Liver (tissue), 9 donors: ENCODE data around the gene FLNA. TPM values are rescaled to one million over a fixed set of nuclear protein-coding genes. Genes with fewer than 3 reads are reported as not detected.

Experiments used
- DNase-seq: peaks from one replicate; pipeline ENCODE4 v3.0.0-alpha.2; 2017; ENCODE audit warnings: low spot score
- H3K27ac ChIP-seq, 2 donors: one replicate each; pipeline ENCODE4 v1.7.0; 2013; ENCODE audit warnings: inconsistent platforms in 2 of 2, low read length in 2 of 2, control low read depth in 1 of 2, low read depth in 1 of 2, mild to moderate bottlenecking in 1 of 2
- H3K27me3 ChIP-seq, 4 donors: one replicate each; pipeline versions ENCODE4 v1.6.1 to v1.7.0; 2013; ENCODE audit warnings: low read length in 3 of 4, inconsistent platforms in 1 of 4, mild to moderate bottlenecking in 1 of 4, moderate library complexity in 1 of 4; ENCODE audit not compliant: control insufficient read depth in 4 of 4, insufficient read depth in 4 of 4
- H3K36me3 ChIP-seq, 4 donors: one replicate each; pipeline versions ENCODE4 v1.6.1 to v1.7.0; 2013; ENCODE audit warnings: low read length in 3 of 4, mild to moderate bottlenecking in 3 of 4, low read depth in 1 of 4, moderate library complexity in 1 of 4; ENCODE audit not compliant: control insufficient read depth in 4 of 4, insufficient read depth in 3 of 4
- H3K4me1 ChIP-seq, 4 donors: one replicate each; pipeline versions ENCODE4 v1.6.1 to v1.7.0; 2013; ENCODE audit warnings: low read length in 3 of 4, mild to moderate bottlenecking in 3 of 4, moderate library complexity in 1 of 4; ENCODE audit not compliant: control insufficient read depth in 4 of 4, insufficient read depth in 4 of 4
- H3K4me3 ChIP-seq, 3 donors: one replicate each; pipeline versions ENCODE4 v1.6.1 to v1.7.0; 2013; ENCODE audit warnings: low read length in 3 of 3, control low read depth in 1 of 3, low read depth in 1 of 3, mild to moderate bottlenecking in 1 of 3
- H3K9ac ChIP-seq, 2 donors: one replicate each; pipeline ENCODE4 v1.7.0; 2013; ENCODE audit warnings: low read length in 2 of 2, mild to moderate bottlenecking in 2 of 2, moderate library complexity in 2 of 2, control low read depth in 1 of 2, low read depth in 1 of 2
- H3K9me3 ChIP-seq, 4 donors: one replicate each; pipeline versions ENCODE4 v1.6.1 to v1.7.0; 2013; ENCODE audit warnings: low read length in 3 of 4; ENCODE audit not compliant: control insufficient read depth in 4 of 4
- CTCF ChIP-seq: fragments of 150-350 bp; IDR thresholded peaks from 2 replicates; pipeline ENCODE4 v1.5.1; 2017; ENCODE audit warnings: improper control_type of control experiment, low read depth, low read length; ENCODE audit not compliant: missing input control
- EGR1 ChIP-seq, 2 donors: IDR thresholded peaks; 2 replicates each; pipeline ENCODE4 v1.6.1; 2016 to 2018; ENCODE audit warnings: antibody characterized with exemption in 2 of 2, low read depth in 2 of 2
- FOXA1 ChIP-seq: IDR thresholded peaks from 2 replicates; pipeline ENCODE4 v1.6.1; 2016; ENCODE audit warnings: antibody characterized with exemption
- FOXA2 ChIP-seq: IDR thresholded peaks from 2 replicates; pipeline ENCODE4 v1.6.1; 2016; ENCODE audit warnings: antibody characterized with exemption
- GABPA ChIP-seq, 2 donors: IDR thresholded peaks in 1 of 2; conservative IDR thresholded peaks in 1 of 2; 2 replicates each; pipeline ENCODE4 v1.6.1; 2016; ENCODE audit warnings: antibody characterized with exemption in 2 of 2, mild to moderate bottlenecking in 1 of 2, moderate library complexity in 1 of 2
- HNF4A ChIP-seq, 2 donors: conservative IDR thresholded peaks; 2 replicates each; pipeline ENCODE4 v1.6.1; 2016; ENCODE audit warnings: antibody characterized with exemption in 2 of 2, mild to moderate bottlenecking in 2 of 2
- HNF4G ChIP-seq: IDR thresholded peaks from 2 replicates; pipeline ENCODE4 v1.6.1; 2016; ENCODE audit warnings: antibody characterized with exemption
- JUND ChIP-seq, 2 donors: IDR thresholded peaks; 2 replicates each; pipeline ENCODE4 v1.6.1; 2016; ENCODE audit warnings: antibody characterized with exemption in 2 of 2
- NR2F2 ChIP-seq: IDR thresholded peaks from 2 replicates; pipeline ENCODE4 v1.6.1; 2016; ENCODE audit warnings: antibody characterized with exemption
- RAD21 ChIP-seq, 2 donors: IDR thresholded peaks; 2 replicates each; pipeline ENCODE4 v1.6.1; 2016; ENCODE audit warnings: antibody characterized with exemption in 2 of 2, mild to moderate bottlenecking in 2 of 2
- RXRA ChIP-seq, 2 donors: IDR thresholded peaks; 2 replicates each; pipeline ENCODE4 v1.6.1; 2017 to 2018; ENCODE audit warnings: antibody characterized with exemption in 2 of 2, mild to moderate bottlenecking in 1 of 2
- SP1 ChIP-seq: IDR thresholded peaks from 2 replicates; pipeline ENCODE4 v1.6.1; 2018; ENCODE audit warnings: antibody characterized with exemption, mild to moderate bottlenecking
- TAF1 ChIP-seq: conservative IDR thresholded peaks from 2 replicates; pipeline ENCODE4 v1.6.1; 2016; ENCODE audit warnings: antibody characterized with exemption, mild to moderate bottlenecking
- YY1 ChIP-seq: IDR thresholded peaks from 2 replicates; pipeline ENCODE4 v1.6.1; 2016; ENCODE audit warnings: antibody characterized with exemption, mild to moderate bottlenecking
- ZBTB33 ChIP-seq: IDR thresholded peaks from 2 replicates; pipeline ENCODE4 v1.6.1; 2016; ENCODE audit warnings: antibody characterized with exemption
- WGBS: extraction: QIAGEN DNeasy Blood & Tissue Kit; methylation state at CpG from one replicate; pipeline ENCODE4 v1.1.7; 2013; 5-methylcytosine and 5-hydroxymethylcytosine counted together
- polyA plus RNA-seq, 2 donors: library from polyadenylated mRNA; stranded (reverse) in 1 of 2; unstranded in 1 of 2; fragments of 200-250 nt in 1 of 2; fragments of >200 nt in 1 of 2; fragmentation: Nextera tagmentation in 1 of 2; extraction: Ambion mirVana in 1 of 2; gene quantifications; one replicate each; pipeline versions ENCODE4 v1.2.1 to v1.2.3, GENCODE V29; 2013 to 2015
- total RNA-seq, 2 donors: library from RNA; depleted of rRNA; stranded (reverse); fragments of >200 nt; gene quantifications; one replicate each; pipeline ENCODE4 v1.2.3, GENCODE V29; 2014
- TF ChIP-seq, protein P1 (sequence below): IDR thresholded peaks from 2 replicates; pipeline ENCODE4 v1.6.1; 2016; ENCODE audit warnings: antibody characterized with exemption
- TF ChIP-seq, protein P2 (sequence below): IDR thresholded peaks from 2 replicates; pipeline ENCODE4 v1.6.1; 2016; ENCODE audit warnings: antibody characterized with exemption
- TF ChIP-seq, protein P3 (sequence below): IDR thresholded peaks from 2 replicates; pipeline ENCODE4 v1.6.1; 2016; ENCODE audit warnings: antibody characterized with exemption, mild to moderate bottlenecking
- donor health status: healthy.
- donor health status: healthy.
- donor health status: healthy.
- donor health status: healthy.
- donor health status: healthy.

Gene FLNA
- total and polyA plus RNA-seq, 4 donors = 23.4 to 152 (median 118) TPM

DNA sequence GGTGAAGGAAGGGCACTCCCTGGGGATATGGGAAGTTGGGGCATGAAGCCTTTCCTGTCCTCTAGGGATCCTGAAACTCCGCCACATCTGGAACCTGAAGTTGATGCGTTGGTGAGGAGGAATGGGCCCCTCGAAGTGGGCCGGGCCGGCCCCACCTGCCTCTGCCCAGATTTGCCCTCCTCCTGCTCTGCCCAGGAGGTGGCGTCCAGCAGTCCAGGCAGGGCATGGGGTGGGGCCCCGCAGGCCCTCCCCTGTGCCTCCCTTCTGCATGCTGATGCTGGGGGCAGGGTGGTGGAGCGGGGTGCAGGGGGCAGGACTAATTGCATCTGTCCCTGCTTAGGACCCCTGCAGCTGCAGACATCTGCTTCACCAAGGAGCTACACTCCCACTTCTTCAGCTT lies 38.7 kb upstream of the FLNA start:
- 73% methylated on average over 8 of the region's 8 CpGs for WGBS
- H3K4me3 ChIP-seq = no peak overlapping the region
- H3K36me3 ChIP-seq = peaks cover 0 to 2% (median 0%) of the 10 kb centered on the region in 4 donors
- H3K4me1 ChIP-seq = peaks cover 2 to 11% (median 7%) of the 10 kb centered on the region in 4 donors
- DNase-seq = no peak
- peak overlapping the region in 1 of 2 donors; percentile 4 for H3K27ac ChIP-seq
- TF ChIP-seq NR2F2 (no peak), RXRA (IDR thresholded peaks at IDR 0.05) (no peak), TAF1 (no peak), JUND (IDR thresholded peaks at IDR 0.05) (no peak), GABPA (IDR thresholded peaks at IDR 0.05 in 1 of 2, conservative IDR thresholded peaks at IDR 0.05 in 1 of 2) (no peak), EGR1 (IDR thresholded peaks at IDR 0.05; ENCODE audit: low read depth in 2 of 2) (no peak), RAD21 (IDR thresholded peaks at IDR 0.05) (no peak), FOXA2 (no peak), CTCF (no peak), SP1 (no peak), FOXA1 (no peak), HNF4G (no peak), ZBTB33 (no peak), HNF4A (conservative IDR thresholded peaks at IDR 0.05) (no peak), YY1 (no peak)
- TF ChIP-seq, protein P1, sequence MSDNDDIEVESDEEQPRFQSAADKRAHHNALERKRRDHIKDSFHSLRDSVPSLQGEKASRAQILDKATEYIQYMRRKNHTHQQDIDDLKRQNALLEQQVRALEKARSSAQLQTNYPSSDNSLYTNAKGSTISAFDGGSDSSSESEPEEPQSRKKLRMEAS = no peak
- TF ChIP-seq, protein P2, sequence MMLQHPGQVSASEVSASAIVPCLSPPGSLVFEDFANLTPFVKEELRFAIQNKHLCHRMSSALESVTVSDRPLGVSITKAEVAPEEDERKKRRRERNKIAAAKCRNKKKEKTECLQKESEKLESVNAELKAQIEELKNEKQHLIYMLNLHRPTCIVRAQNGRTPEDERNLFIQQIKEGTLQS = no peak
- TF ChIP-seq, protein P3, sequence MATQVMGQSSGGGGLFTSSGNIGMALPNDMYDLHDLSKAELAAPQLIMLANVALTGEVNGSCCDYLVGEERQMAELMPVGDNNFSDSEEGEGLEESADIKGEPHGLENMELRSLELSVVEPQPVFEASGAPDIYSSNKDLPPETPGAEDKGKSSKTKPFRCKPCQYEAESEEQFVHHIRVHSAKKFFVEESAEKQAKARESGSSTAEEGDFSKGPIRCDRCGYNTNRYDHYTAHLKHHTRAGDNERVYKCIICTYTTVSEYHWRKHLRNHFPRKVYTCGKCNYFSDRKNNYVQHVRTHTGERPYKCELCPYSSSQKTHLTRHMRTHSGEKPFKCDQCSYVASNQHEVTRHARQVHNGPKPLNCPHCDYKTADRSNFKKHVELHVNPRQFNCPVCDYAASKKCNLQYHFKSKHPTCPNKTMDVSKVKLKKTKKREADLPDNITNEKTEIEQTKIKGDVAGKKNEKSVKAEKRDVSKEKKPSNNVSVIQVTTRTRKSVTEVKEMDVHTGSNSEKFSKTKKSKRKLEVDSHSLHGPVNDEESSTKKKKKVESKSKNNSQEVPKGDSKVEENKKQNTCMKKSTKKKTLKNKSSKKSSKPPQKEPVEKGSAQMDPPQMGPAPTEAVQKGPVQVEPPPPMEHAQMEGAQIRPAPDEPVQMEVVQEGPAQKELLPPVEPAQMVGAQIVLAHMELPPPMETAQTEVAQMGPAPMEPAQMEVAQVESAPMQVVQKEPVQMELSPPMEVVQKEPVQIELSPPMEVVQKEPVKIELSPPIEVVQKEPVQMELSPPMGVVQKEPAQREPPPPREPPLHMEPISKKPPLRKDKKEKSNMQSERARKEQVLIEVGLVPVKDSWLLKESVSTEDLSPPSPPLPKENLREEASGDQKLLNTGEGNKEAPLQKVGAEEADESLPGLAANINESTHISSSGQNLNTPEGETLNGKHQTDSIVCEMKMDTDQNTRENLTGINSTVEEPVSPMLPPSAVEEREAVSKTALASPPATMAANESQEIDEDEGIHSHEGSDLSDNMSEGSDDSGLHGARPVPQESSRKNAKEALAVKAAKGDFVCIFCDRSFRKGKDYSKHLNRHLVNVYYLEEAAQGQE = no peak
- no peak overlapping the region for H3K9ac ChIP-seq
- no peaks in the 10 kb centered on the region for H3K9me3 ChIP-seq
- no peaks in the 10 kb centered on the region for H3K27me3 ChIP-seq
